ENCODE results near the gene ZBTB7C.

The ZBTB7C gene

GRCh38 chr18:48158721-48159120 lies 250.5 kb downstream of the ZBTB7C start:
- no peak for DNase-seq

- no peak for DNase-seq
These were observed 251.2 kb downstream of the ZBTB7C start for GRCh38 chr18:48157956-48158355.

GRCh38 chr18:48155856-48156255 lies 253.3 kb downstream of the ZBTB7C start:
- DNase-seq = no peak

- peak in 1 of 2 experiments; percentile 24 for DNase-seq
These were observed 254.4 kb downstream of the ZBTB7C start for GRCh38 chr18:48154828-48155227.

GRCh38 chr18:48153613-48154481 lies 255.3 kb downstream of the ZBTB7C start:
- DNase-seq = no peak

- no peak for DNase-seq
These were observed 256.6 kb downstream of the ZBTB7C start for GRCh38 chr18:48152549-48152948.

DNA sequence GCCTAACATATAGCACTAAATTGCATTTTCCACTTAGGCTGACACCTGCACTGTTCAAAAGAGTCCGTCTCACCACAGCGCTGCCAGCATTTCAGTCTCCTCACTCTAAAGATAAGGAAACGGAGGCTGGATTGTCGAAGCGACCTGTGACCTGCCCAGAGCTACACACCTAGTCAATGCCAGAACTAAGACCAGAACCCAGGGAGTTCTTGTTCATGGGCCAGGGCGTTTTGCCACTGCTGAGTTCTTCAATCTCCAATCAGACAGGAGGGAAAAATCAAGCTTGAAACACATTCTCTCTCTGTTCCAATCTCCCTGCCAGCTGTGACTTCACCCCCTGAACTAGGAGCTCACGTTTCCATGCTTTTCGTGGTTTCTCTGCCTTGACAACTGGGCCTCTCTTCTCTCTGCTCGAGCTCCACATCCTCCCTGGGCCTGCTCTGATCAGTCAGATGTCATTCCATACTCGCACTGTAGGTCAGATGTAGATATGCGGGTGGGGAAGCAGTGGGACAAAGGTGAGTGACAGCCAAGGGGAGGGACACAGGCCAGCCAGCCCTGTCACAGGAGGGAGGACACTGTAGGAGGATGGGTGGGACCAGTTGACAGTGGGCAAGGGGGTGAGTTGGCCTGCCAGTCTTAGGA lies 257.6 kb downstream of the ZBTB7C start:
- no peak for DNase-seq

DNA sequence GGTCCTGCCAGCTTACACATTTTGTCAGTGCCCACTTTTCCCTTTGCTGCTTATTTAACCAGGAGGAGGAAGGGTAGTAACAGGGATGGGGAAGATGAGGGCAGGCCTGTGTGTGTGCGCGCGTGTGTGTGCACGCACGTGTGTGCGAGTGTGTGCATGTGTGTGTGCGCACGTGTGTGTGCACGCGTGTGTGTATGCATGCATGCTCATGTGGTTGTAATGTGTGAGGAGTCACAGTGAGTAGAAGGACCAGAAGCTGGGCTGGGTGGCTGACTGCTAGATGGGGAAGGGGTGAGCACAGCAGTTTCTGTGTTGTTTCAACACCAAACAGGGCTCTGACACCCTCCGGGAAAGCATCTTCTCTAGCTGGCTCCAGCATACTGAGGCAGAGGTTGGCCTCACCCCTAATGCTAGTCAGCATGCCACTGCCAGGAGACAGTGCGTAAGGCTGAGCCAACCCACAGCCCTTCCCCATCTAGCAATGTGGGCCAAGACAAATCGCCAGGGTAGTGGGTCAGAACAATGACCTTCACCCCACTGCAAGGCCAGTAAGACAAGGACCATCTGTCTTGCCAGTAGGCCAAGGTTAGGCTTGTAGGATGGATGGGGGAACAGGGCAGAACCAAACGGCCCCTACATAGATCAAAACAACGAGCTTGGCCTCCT lies 260.0 kb downstream of the ZBTB7C start:
- no peak for DNase-seq

GRCh38 chr18:48142994-48143393 lies 266.2 kb downstream of the ZBTB7C start:
- DNase-seq = no peak

GRCh38 chr18:48142353-48142752 lies 266.8 kb downstream of the ZBTB7C start:
- no peak for DNase-seq

- DNase-seq = no peak
These were observed 268.5 kb downstream of the ZBTB7C start for GRCh38 chr18:48140731-48141130.

DNA sequence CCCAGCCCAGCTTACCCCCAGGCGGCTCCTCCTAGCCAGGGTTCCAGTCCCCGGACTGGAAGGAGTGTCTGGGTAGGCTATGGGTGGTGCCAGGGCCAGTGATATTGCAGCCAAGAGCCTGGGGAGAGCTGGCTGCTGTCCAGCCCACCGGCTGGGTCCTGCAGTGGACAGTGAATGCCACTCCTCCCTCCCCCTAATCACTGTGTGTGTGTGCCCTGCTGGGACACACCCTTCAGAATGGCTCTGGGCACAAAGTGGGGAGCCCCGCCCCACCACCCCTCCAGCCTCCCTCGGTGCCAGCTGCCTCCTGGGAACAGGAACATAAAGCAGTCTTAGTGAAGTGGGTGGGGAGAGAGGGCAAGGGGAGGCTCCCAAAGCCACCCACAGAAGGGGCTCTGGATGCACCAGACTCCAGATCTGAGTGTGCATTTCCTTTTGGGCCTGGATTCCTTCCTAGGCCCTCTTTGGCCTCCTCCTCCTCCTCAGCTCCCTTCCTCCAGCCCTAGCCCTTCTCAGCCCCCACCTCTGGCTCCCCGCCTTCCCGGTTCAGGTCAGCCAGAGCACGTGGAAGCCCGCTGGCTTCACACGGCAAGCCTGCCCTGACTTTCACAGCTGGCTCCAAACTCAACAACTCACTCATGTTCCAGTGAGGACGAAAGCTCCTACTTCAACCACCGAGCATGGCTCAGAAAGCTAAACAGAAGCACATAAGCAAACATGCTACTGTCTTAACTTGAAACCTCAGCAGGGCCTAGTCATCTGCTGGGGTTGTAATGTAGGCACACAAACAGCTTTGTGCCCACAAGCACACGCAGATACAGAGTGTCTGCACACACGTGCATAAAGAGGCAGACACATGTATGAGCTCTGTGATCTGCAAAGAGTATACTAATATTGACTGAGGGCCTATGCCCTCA lies 269.5 kb downstream of the ZBTB7C start:
- peak in 1 of 2 experiments; percentile 44 for DNase-seq

GRCh38 chr18:48138660-48139430 lies 270.3 kb downstream of the ZBTB7C start:
- DNase-seq = no peak

DNA sequence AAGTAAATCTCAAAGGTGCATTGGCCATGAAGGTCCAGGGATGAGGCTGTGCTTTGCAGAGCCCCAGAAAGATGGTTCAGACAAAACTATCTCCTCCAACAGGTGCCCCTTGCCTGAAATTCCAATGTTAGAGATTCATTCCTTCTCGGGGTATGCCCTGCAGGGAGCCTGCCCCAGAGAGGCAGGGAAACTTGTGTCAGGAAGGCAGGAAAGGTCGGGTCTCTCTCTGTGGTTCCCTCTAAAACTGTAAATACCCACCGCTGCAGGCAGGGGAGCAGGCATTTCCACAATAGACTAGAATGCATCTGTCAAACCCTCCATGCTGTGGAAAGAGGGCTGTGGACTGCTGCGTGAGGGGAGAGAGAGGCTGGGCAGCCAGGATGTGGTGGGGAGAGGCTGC lies 271.0 kb downstream of the ZBTB7C start:
- DNase-seq = no peak

- DNase-seq = no peak
These were observed 271.7 kb downstream of the ZBTB7C start for GRCh38 chr18:48137374-48138081.

- DNase-seq = no peak
These were observed 272.3 kb downstream of the ZBTB7C start for GRCh38 chr18:48136827-48137373.

- DNase-seq = no peak
These were observed 272.9 kb downstream of the ZBTB7C start for GRCh38 chr18:48136051-48136826.

- DNase-seq = no peak
These were observed 273.7 kb downstream of the ZBTB7C start for GRCh38 chr18:48135436-48135966.

GRCh38 chr18:48134609-48135008 lies 274.6 kb downstream of the ZBTB7C start:
- DNase-seq = no peak
